Aorta (tissue), 5 donors: ENCODE results near the gene HNRNPH1. TPM values are rescaled to one million over a fixed set of nuclear protein-coding genes. Genes with fewer than 3 reads are reported as not detected.
A peak's percentile ranks its signal among the peaks of the same experiment; 100 is the strongest.

Source experiments
- ATAC-seq: fragments of 200-7000 bp; cut with Tn5 transposase; one replicate; pipeline ENCODE4 v1.9.1; 2022; ENCODE audit warnings: moderate library complexity; ENCODE audit not compliant: low FRiP score
- DNase-seq, 2 donors: peaks; one replicate each; pipeline ENCODE4 v3.0.0-alpha.2; 2020
- H3K27ac ChIP-seq, 2 donors: one replicate each; pipeline ENCODE4 v1.5.1; 2013; ENCODE audit warnings: low read length in 2 of 2, mild to moderate bottlenecking in 2 of 2, moderate library complexity in 2 of 2, control low read depth in 1 of 2, inconsistent platforms in 1 of 2, low read depth in 1 of 2
- H3K27me3 ChIP-seq, 2 donors: one replicate each; pipeline ENCODE4 v1.6.1; 2013; ENCODE audit warnings: control low read depth in 1 of 2, low read length in 1 of 2, mild to moderate bottlenecking in 1 of 2, moderate library complexity in 1 of 2; ENCODE audit not compliant: insufficient read depth in 2 of 2, control insufficient read depth in 1 of 2
- H3K36me3 ChIP-seq, 2 donors: one replicate each; pipeline ENCODE4 v1.6.1; 2013; ENCODE audit warnings: control low read depth in 1 of 2, low read length in 1 of 2, mild to moderate bottlenecking in 1 of 2; ENCODE audit not compliant: insufficient read depth in 2 of 2, control insufficient read depth in 1 of 2
- H3K4me1 ChIP-seq, 2 donors: one replicate each; pipeline ENCODE4 v1.6.1; 2013; ENCODE audit warnings: low read length in 2 of 2, control low read depth in 1 of 2, mild to moderate bottlenecking in 1 of 2, moderate library complexity in 1 of 2; ENCODE audit not compliant: insufficient read depth in 2 of 2, control insufficient read depth in 1 of 2
- H3K4me3 ChIP-seq, 2 donors: one replicate each; pipeline ENCODE4 v1.5.1; 2013; ENCODE audit warnings: low read length in 2 of 2, control low read depth in 1 of 2, mild to moderate bottlenecking in 1 of 2
- H3K9me3 ChIP-seq: one replicate; pipeline ENCODE4 v1.6.1; 2013; ENCODE audit warnings: mild to moderate bottlenecking, low read length; ENCODE audit not compliant: control insufficient read depth
- WGBS, 2 donors: extraction: QIAGEN DNeasy Blood & Tissue Kit; methylation state at CpG; one replicate each; pipeline ENCODE4 v1.1.7; 2013; 5-methylcytosine and 5-hydroxymethylcytosine counted together
- intact Hi-C, 2 donors: fragments of 100-400 bp; cut with DNase I; formaldehyde crosslinking; loops; one replicate each; pipeline versions ENCODE4 v1.14.2 to v1.15.0; 2022
- polyA plus RNA-seq, 2 donors: library from polyadenylated mRNA; stranded (reverse); fragments of 200-250 nt; gene quantifications; one replicate each; pipeline ENCODE4 v1.2.3, GENCODE V29; 2013
- total RNA-seq, 2 donors: library from RNA; stranded (reverse); fragmentation: NEBNext Ultra II Directional; extraction: Animal tissue kit (Norgen Biotek cat#: 25700); gene quantifications; one replicate each; pipeline ENCODE4 v1.2.1, GENCODE V29; 2021
- donor health status: healthy with polysubstance abuse.
- donor health status: Bipolar disorder and iron deficiency.
- donor health status: DM: no; HTN: no; CAD: no.
- donor health status: DM: no; HTN: no; CAD: no.
- donor health status: DM: yes; HTN: yes; CAD: no.

HNRNPH1 gene
- total and polyA plus RNA-seq, 4 donors, result 141 to 680 (median 404) TPM

- WGBS, 2 donors, result 60% methylated on average over 23 of the region's 23 CpGs
- no peak for DNase-seq
- intact Hi-C loops, result no loop called here
- Histone ChIP-seq H3K27ac (no peak overlapping the region), H3K36me3 (peaks cover 7 to 17% of the 10 kb centered on the region in 2 donors), H3K4me3 (no peak overlapping the region), H3K4me1 (no peaks in the 10 kb centered on the region), H3K9me3 (no peaks in the 10 kb centered on the region), H3K27me3 (no peaks in the 10 kb centered on the region)
- no peak for ATAC-seq
Observed at GRCh38 chr5:179610109-179610902, 13.2 kb downstream of the HNRNPH1 start.

GRCh38 chr5:179609834-179610108 lies 13.7 kb downstream of the HNRNPH1 start:
- intact Hi-C loops, result no loop called here
- Histone ChIP-seq H3K36me3 (peaks cover 7 to 17% of the 10 kb centered on the region in 2 donors), H3K27me3 (no peaks in the 10 kb centered on the region), H3K4me3 (no peak overlapping the region), H3K4me1 (no peaks in the 10 kb centered on the region), H3K27ac (no peak overlapping the region), H3K9me3 (no peaks in the 10 kb centered on the region)
- ATAC-seq, result no peak
- no peak for DNase-seq
- WGBS, 2 donors, result 60 to 71% methylated on average over 8 of the region's 8 CpGs

- WGBS, 2 donors, result 44 to 46% methylated on average over 5 of the region's 5 CpGs
- no peak for ATAC-seq
Observed at GRCh38 chr5:179608131-179608581, 15.3 kb downstream of the HNRNPH1 start.

GRCh38 chr5:179607160-179607931 lies 16.1 kb downstream of the HNRNPH1 start:
- Histone ChIP-seq H3K4me3 (no peak overlapping the region), H3K36me3 (peaks cover 4 to 15% of the 10 kb centered on the region in 2 donors), H3K27me3 (no peaks in the 10 kb centered on the region), H3K9me3 (no peaks in the 10 kb centered on the region), H3K4me1 (no peaks in the 10 kb centered on the region), H3K27ac (no peak overlapping the region)
- no peak for ATAC-seq
- WGBS, 2 donors, result 50 to 61% methylated on average over 19 of the region's 19 CpGs
- no peak for DNase-seq
- intact Hi-C loops, result no loop called here

More at GRCh38 chr5:179608131-179608581, 15.3 kb downstream of the HNRNPH1 start:
- intact Hi-C loops, result no loop called here
- Histone ChIP-seq H3K36me3 (peaks cover 4 to 13% of the 10 kb centered on the region in 2 donors), H3K9me3 (no peaks in the 10 kb centered on the region), H3K4me1 (no peaks in the 10 kb centered on the region), H3K27me3 (no peaks in the 10 kb centered on the region), H3K27ac (no peak overlapping the region), H3K4me3 (no peak overlapping the region)
- no peak for DNase-seq

GRCh38 chr5:179606910-179607159 lies 16.6 kb downstream of the HNRNPH1 start:
- intact Hi-C loops, result no loop called here
- ATAC-seq (no peak), DNase-seq (no peak)
- Histone ChIP-seq H3K27ac (no peak overlapping the region), H3K4me3 (no peak overlapping the region), H3K36me3 (peaks cover 4 to 16% of the 10 kb centered on the region in 2 donors), H3K4me1 (no peaks in the 10 kb centered on the region), H3K9me3 (no peaks in the 10 kb centered on the region), H3K27me3 (no peaks in the 10 kb centered on the region)
- WGBS, 2 donors, result 87 to 90% methylated on average over 6 of the region's 6 CpGs

GRCh38 chr5:179606071-179606909 lies 17.2 kb downstream of the HNRNPH1 start:
- peaks cover 4 to 16% of the 10 kb centered on the region in 2 donors for H3K36me3 ChIP-seq
- H3K4me3 ChIP-seq, result no peak overlapping the region
- no peaks in the 10 kb centered on the region for H3K27me3 ChIP-seq
- no peak for ATAC-seq
- WGBS, 2 donors, result 79 to 80% methylated on average over 21 of the region's 21 CpGs
- H3K4me1 ChIP-seq, result no peaks in the 10 kb centered on the region
- intact Hi-C loops, result no loop called here
- no peak overlapping the region for H3K27ac ChIP-seq
- no peak for DNase-seq
- H3K9me3 ChIP-seq, result no peaks in the 10 kb centered on the region

GRCh38 chr5:179605026-179605833 lies 18.2 kb downstream of the HNRNPH1 start:
- Histone ChIP-seq H3K9me3 (no peaks in the 10 kb centered on the region), H3K36me3 (peaks cover 4 to 13% of the 10 kb centered on the region in 2 donors), H3K4me3 (no peak overlapping the region), H3K27me3 (no peaks in the 10 kb centered on the region), H3K27ac (peak overlapping the region in 1 of 2 donors; percentile 26), H3K4me1 (no peaks in the 10 kb centered on the region)
- WGBS, 2 donors, result 56 to 69% methylated on average over 10 of the region's 10 CpGs
- DNase-seq (no peak), ATAC-seq (no peak)
- intact Hi-C loops, result no loop called here

- intact Hi-C loops, result no loop called here
- ATAC-seq (no peak), DNase-seq (no peak)
- Histone ChIP-seq H3K4me1 (no peaks in the 10 kb centered on the region), H3K27ac (no peak overlapping the region), H3K36me3 (peaks cover 0 to 6% of the 10 kb centered on the region in 2 donors), H3K9me3 (no peaks in the 10 kb centered on the region), H3K27me3 (no peaks in the 10 kb centered on the region), H3K4me3 (no peak overlapping the region)
- WGBS, 2 donors, result 87 to 89% methylated on average over 12 of the region's 12 CpGs
Observed at GRCh38 chr5:179603308-179603707, 20.2 kb downstream of the HNRNPH1 start.
